K562 (cell line): Measurements from ENCODE around the gene TEX51. TPM values are rescaled to one million over a fixed set of nuclear protein-coding genes. Genes with fewer than 3 reads are reported as not detected.

Source experiments
- ATAC-seq: fragments of 200-7000 bp; cut with Tn5 transposase; 3 replicates; pipeline ENCODE4 v1.9.1; 2020; ENCODE audit warnings: moderate library complexity
- BruUV-seq: library from RNA; stranded (reverse); fragments of 400-500 nt; replicated peaks from 2 replicates; lab custom pipeline; 2021; lab: Mats Ljungman, UMichigan
- CTCF ChIA-PET: fragments of 300-600 bp; formaldehyde crosslinking; extraction: SDS; loops from one replicate; lab custom pipeline; 2021; ENCODE audit warnings: low intra/inter-chr PET ratio; lab: Yijun Ruan, JAX
- POLR2A ChIA-PET: fragments of 300-600, 350-650 bp; sonication (Branson Sonifier 250); formaldehyde crosslinking; extraction: SDS; loops from one replicate; lab custom pipeline; 2021; ENCODE audit warnings: antibody characterized with exemption, inconsistent platforms; lab: Yijun Ruan, JAX
- DNase-seq, 4 experiments: peaks; one replicate each; pipeline versions ENCODE4 v3.0.0 to v3.0.0-alpha.2; 2011 to 2018; ENCODE audit warnings: low spot score in 3 of 4, mixed read lengths in 3 of 4; ENCODE audit errors: extremely low read depth in 1 of 4
- FAIRE-seq: peaks from 2 replicates; lab custom pipeline; 2011; peaks lifted over from hg19 to GRCh38; lab: Jason Lieb, UNC
- H2AFZ ChIP-seq: 2 replicates; pipeline ENCODE4 v1.6.0; 2011; ENCODE audit warnings: low read depth, low read length, control low read depth, inconsistent platforms
- H3K27ac ChIP-seq: fragments of 200-600 bp; 3 replicates; pipeline ENCODE4 v1.8.0; 2011; ENCODE audit warnings: low read depth, mild to moderate bottlenecking, control low read depth, inconsistent platforms, low read length, moderate library complexity, mixed read lengths; ENCODE audit errors: extremely low read depth
- H3K27me3 ChIP-seq, 2 experiments: fragments of 300-600 bp in 1 of 2; 2 replicates in 1 of 2; 3 replicates in 1 of 2; pipeline versions ENCODE4 v1.6.0 to v1.8.0; 2011; ENCODE audit warnings: inconsistent platforms in 2 of 2, low read length in 2 of 2, mild to moderate bottlenecking in 1 of 2, mixed read lengths in 1 of 2, moderate library complexity in 1 of 2; ENCODE audit not compliant: control insufficient read depth in 2 of 2, insufficient read depth in 2 of 2
- H3K36me3 ChIP-seq: fragments of 300-600 bp; 3 replicates; pipeline ENCODE4 v1.8.0; 2011; ENCODE audit warnings: mild to moderate bottlenecking, low read length, inconsistent platforms; ENCODE audit not compliant: control insufficient read depth, insufficient read depth
- H3K4me1 ChIP-seq, 2 experiments: fragments of 200-600 bp in 1 of 2; replicated peaks in 1 of 2; 2 replicates in 1 of 2; 3 replicates in 1 of 2; pipeline versions ENCODE4 v1.5.1 to v1.8.0; 2011; ENCODE audit warnings: inconsistent platforms in 2 of 2, low read length in 2 of 2, mild to moderate bottlenecking in 1 of 2, mixed read lengths in 1 of 2, moderate library complexity in 1 of 2; ENCODE audit not compliant: control insufficient read depth in 2 of 2, insufficient read depth in 2 of 2
- H3K4me2 ChIP-seq: 2 replicates; pipeline ENCODE4 v1.6.1; 2011; ENCODE audit warnings: low read length, control low read depth, inconsistent platforms, mixed read lengths; ENCODE audit not compliant: insufficient read depth
- H3K4me3 ChIP-seq: fragments of 200-600 bp; sonication (generic), shearing (Covaris generic); 2 replicates; pipeline ENCODE4 v1.5.1; 2016; ENCODE audit warnings: control low read depth, inconsistent platforms
- H3K79me2 ChIP-seq: fragments of 200-600 bp; 3 replicates; pipeline ENCODE4 v1.8.0; 2011; ENCODE audit warnings: low read length, inconsistent platforms; ENCODE audit not compliant: control insufficient read depth, insufficient read depth
- H3K9ac ChIP-seq, 2 experiments: 2 replicates each; pipeline versions ENCODE4 v1.6.0 to v1.6.1; 2011; ENCODE audit warnings: low read depth in 2 of 2, low read length in 2 of 2, control low read depth in 1 of 2, inconsistent platforms in 1 of 2, mild to moderate bottlenecking in 1 of 2, mixed read lengths in 1 of 2; ENCODE audit not compliant: insufficient read depth in 1 of 2
- H3K9me1 ChIP-seq: one replicate; pipeline ENCODE4 v1.6.0; 2011; ENCODE audit warnings: inconsistent platforms, mild to moderate bottlenecking, low read length, moderate library complexity; ENCODE audit not compliant: control insufficient read depth, insufficient read depth
- H3K9me3 ChIP-seq: replicated peaks from 2 replicates; pipeline ENCODE4 v1.5.1; 2011; ENCODE audit warnings: low read depth, low read length, inconsistent platforms; ENCODE audit not compliant: control insufficient read depth, insufficient read depth
- H4K20me1 ChIP-seq: replicated peaks from 2 replicates; pipeline ENCODE4 v1.6.1; 2011; ENCODE audit warnings: low read length, inconsistent platforms, mixed read lengths; ENCODE audit not compliant: control insufficient read depth, insufficient read depth
- CAMTA2 ChIP-seq: fragments of 250-450 bp; sonication (Bioruptor Pico); conservative IDR thresholded peaks from 2 replicates; pipeline ENCODE4 v1.5.1; 2022
- CHD1 ChIP-seq: fragments of 200-600 bp; sonication (generic); IDR thresholded peaks from one replicate; pipeline ENCODE4 v1.6.1; 2012; ENCODE audit warnings: mild to moderate bottlenecking, moderate library complexity, low read length, inconsistent platforms
- CREB1 ChIP-seq, 2 experiments: sonication (generic) in 1 of 2; formaldehyde crosslinking in 1 of 2; IDR thresholded peaks; 2 replicates each; pipeline versions ENCODE4 v1.6.1 to v1.8.0; 2012 to 2022; ENCODE audit warnings: inconsistent platforms in 1 of 2, mild to moderate bottlenecking in 1 of 2, missing genetic modification reagents in 1 of 2, moderate library complexity in 1 of 2
- GTF2A2 ChIP-seq: IDR thresholded peaks from 2 replicates; pipeline ENCODE4 v1.6.1; 2016; ENCODE audit warnings: mild to moderate bottlenecking, missing genetic modification characterization, missing compliant biosample characterization
- JUN ChIP-seq, 2 experiments: sonication (generic) in 1 of 2; formaldehyde crosslinking in 1 of 2; IDR thresholded peaks; 2 replicates each; pipeline versions ENCODE4 v1.6.1 to v1.8.0; 2012 to 2022; ENCODE audit warnings: borderline replicate concordance in 2 of 2, mild to moderate bottlenecking in 2 of 2, improper control_type of control experiment in 1 of 2, low read depth in 1 of 2, low read length in 1 of 2, missing genetic modification reagents in 1 of 2
- POLR2AphosphoS5 ChIP-seq: IDR thresholded peaks from 2 replicates; pipeline ENCODE4 v1.6.1; 2011; ENCODE audit warnings: mild to moderate bottlenecking, low read depth, low read length, moderate library complexity; ENCODE audit not compliant: control insufficient read depth, insufficient read depth
- RCOR1 ChIP-seq, 2 experiments: IDR thresholded peaks; 2 replicates each; pipeline ENCODE4 v1.6.1; 2012; ENCODE audit warnings: low read depth in 2 of 2, low read length in 2 of 2, borderline replicate concordance in 1 of 2, improper control_type of control experiment in 1 of 2
- ZEB2 ChIP-seq: fragments of 450-650 bp; IDR thresholded peaks from 2 replicates; pipeline ENCODE4 v1.6.1; 2016
- ZNF263 ChIP-seq: sonication (generic); formaldehyde crosslinking; IDR thresholded peaks from 2 replicates; pipeline ENCODE4 v1.8.0; 2022; ENCODE audit warnings: mild to moderate bottlenecking, missing genetic modification reagents, borderline replicate concordance
- ZNF3 ChIP-seq: fragments of 250-450 bp; sonication (Bioruptor Pico); IDR thresholded peaks from 2 replicates; pipeline ENCODE4 v1.5.0; 2021; ENCODE audit warnings: mild to moderate bottlenecking, moderate library complexity
- ZNF324 ChIP-seq: fragments of 250-450 bp; sonication (Bioruptor Pico); IDR thresholded peaks from 2 replicates; pipeline ENCODE4 v1.4.0; 2020; ENCODE audit warnings: mild to moderate bottlenecking
- whole genome bisulfite sequencing: fragments of 100-300 bp; shearing (Covaris generic); methylation state at CpG from one replicate; pipeline ENCODE4 v1.1.6; 2016; ENCODE audit warnings: low coverage, mixed read lengths; ENCODE audit not compliant: insufficient coverage; ENCODE audit errors: missing lambda C conversion rate; 5-methylcytosine and 5-hydroxymethylcytosine counted together
- in situ Hi-C: fragments of 300-500 bp; cut with MboI; formaldehyde crosslinking; loops from 4 replicates; pipeline ENCODE4 v1.15.0; 2018; ENCODE audit warnings: inconsistent platforms, mixed read lengths
- intact Hi-C: fragments of 100-400 bp; cut with micrococcal nuclease; formaldehyde crosslinking; loops from 2 replicates; pipeline ENCODE4 v1.14.2; 2022
- polyA plus RNA-seq, 8 experiments: library from polyadenylated mRNA; depleted of rRNA in 4 of 8; stranded (reverse) in 5 of 8; unstranded in 3 of 8; fragments of >200 nt; fragmentation: Nextera tagmentation in 2 of 8; fragmentation: Illumina TruSeq in 1 of 8; extraction: Ambion mirVana in 2 of 8; extraction: Trizol in 1 of 8; gene quantifications; 2 replicates each; pipeline versions ENCODE4 v1.2.1 to v1.2.3, GENCODE V29; 2011 to 2014; ENCODE audit warnings: inconsistent platforms in 1 of 8, missing spikeins in 1 of 8
- total RNA-seq, 7 experiments: library from RNA; depleted of rRNA in 6 of 7; stranded (reverse); fragments of >200 nt in 6 of 7; fragmentation: Illumina TruSeq in 2 of 7; extraction: Trizol in 2 of 7; gene quantifications; 2 replicates each; pipeline versions ENCODE4 v1.2.1 to v1.2.3, GENCODE V29; 2011 to 2021; ENCODE audit warnings: low replicate concordance in 1 of 7
- TF ChIP-seq, protein P1 (sequence below): sonication (generic); formaldehyde crosslinking; IDR thresholded peaks from 2 replicates; pipeline ENCODE4 v1.8.1; 2023; ENCODE audit warnings: mild to moderate bottlenecking, missing genetic modification reagents

Gene TEX51
- total and polyA plus RNA-seq, 9 of the 15 experiments (the other 6 are each of a cell fraction or from before 2014, with no cell fraction given) = not detected

DNA sequence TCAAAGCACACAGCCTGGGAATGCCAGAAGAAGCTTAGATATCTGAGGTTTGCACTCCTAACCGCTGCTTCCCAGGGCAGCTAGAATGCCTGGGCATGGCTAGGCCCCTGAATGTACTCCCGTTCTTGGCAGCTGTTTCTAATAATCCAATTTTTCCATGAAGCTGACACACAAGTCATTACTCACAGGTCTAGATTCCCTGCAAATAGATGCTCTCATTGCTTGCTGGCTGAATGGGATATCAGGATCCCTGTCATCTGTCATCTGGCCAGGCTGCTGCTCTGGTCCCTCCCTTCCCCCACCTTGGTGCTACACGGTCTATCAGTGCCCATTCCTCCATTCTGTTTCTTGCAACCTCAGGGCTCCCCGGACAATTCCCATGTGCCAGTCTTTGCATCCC is 40.7 kb upstream of the TEX51 start:
- 0% methylated on average over 4 of the region's 4 CpGs for WGBS
- in situ Hi-C loops = no loop called here
- no peak overlapping the region for H3K4me2 ChIP-seq
- H3K9me3 ChIP-seq = no peaks in the 10 kb centered on the region
- H3K36me3 ChIP-seq = no peaks in the 10 kb centered on the region
- no peaks in the 10 kb centered on the region for H3K9me1 ChIP-seq
- no peak for FAIRE-seq
- ChIA-PET POLR2A (no interaction called here), CTCF (no interaction called here)
- no peak overlapping the region for H3K9ac ChIP-seq
- no TSS peak for BruUV-seq
- H3K4me1 ChIP-seq = no peaks in the 10 kb centered on the region
- no peaks in the 10 kb centered on the region for H3K79me2 ChIP-seq
- DNase-seq = no peak
- peaks cover 0 to 2% of the 10 kb centered on the region in 2 experiments; a peak in 1 of 5 replicates for H3K27me3 ChIP-seq
- no peak for ATAC-seq
- TF ChIP-seq ZNF324 (no peak), ZNF3 (CRISPR knock-in tag) (no peak), CHD1 (no peak), POLR2AphosphoS5 (no peak), JUN (IDR thresholded peaks at IDR 0.05; ENCODE audit: borderline replicate concordance, low read depth, low read length) (no peak), JUN (CRISPR knock-in tag; IDR thresholded peaks at IDR 0.05; ENCODE audit: borderline replicate concordance) (no peak)
- H2AFZ ChIP-seq = no peak overlapping the region
- H3K27ac ChIP-seq = no peak overlapping the region
- intact Hi-C loops = no loop called here
- no peaks in the 10 kb centered on the region for H4K20me1 ChIP-seq
- no peak overlapping the region for H3K4me3 ChIP-seq

DNA sequence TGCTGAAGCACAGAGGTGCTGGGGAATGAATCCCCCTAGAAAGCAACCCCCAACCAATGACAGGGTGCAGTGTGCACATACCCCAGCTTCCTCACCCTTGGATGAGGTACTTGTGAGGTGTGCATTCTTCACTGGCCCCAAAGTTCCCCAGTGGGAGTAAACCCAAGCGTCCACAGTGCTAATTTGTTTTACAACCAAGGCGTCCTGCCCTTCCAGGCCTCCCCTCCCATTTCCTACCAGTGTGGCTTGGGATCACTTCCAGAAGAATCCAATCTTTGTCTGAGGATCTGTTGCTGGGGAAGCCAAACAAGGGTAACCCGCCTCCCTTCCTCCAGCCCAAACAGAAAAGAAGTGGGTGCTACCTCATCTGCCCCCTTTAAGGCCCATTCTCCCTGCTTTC is 40.3 kb upstream of the TEX51 start:
- no peak for DNase-seq
- POLR2A ChIA-PET = no interaction called here
- H3K9me1 ChIP-seq = no peaks in the 10 kb centered on the region
- peaks cover 0 to under 1% of the 10 kb centered on the region in 2 experiments; a peak in 1 of 5 replicates for H3K27me3 ChIP-seq
- intact Hi-C loops = no loop called here
- FAIRE-seq = no peak
- CTCF ChIA-PET = no interaction called here
- BruUV-seq = no TSS peak
- 0% methylated on average over 3 of the region's 3 CpGs for WGBS
- no peak overlapping the region for H3K9ac ChIP-seq
- no peak overlapping the region for H3K4me2 ChIP-seq
- H3K36me3 ChIP-seq = no peaks in the 10 kb centered on the region
- no peak overlapping the region for H3K4me3 ChIP-seq
- H3K27ac ChIP-seq = no peak overlapping the region
- H3K9me3 ChIP-seq = no peaks in the 10 kb centered on the region
- no peak overlapping the region for H2AFZ ChIP-seq
- in situ Hi-C loops = no loop called here
- H3K79me2 ChIP-seq = no peaks in the 10 kb centered on the region
- ATAC-seq = no peak
- H4K20me1 ChIP-seq = no peaks in the 10 kb centered on the region
- no peaks in the 10 kb centered on the region for H3K4me1 ChIP-seq
- no peak for TF ChIP-seq CREB1 (IDR thresholded peaks at IDR 0.05)
- TF ChIP-seq CREB1 (CRISPR knock-in tag; IDR thresholded peaks at IDR 0.05) = no peak
- TF ChIP-seq, protein P1, sequence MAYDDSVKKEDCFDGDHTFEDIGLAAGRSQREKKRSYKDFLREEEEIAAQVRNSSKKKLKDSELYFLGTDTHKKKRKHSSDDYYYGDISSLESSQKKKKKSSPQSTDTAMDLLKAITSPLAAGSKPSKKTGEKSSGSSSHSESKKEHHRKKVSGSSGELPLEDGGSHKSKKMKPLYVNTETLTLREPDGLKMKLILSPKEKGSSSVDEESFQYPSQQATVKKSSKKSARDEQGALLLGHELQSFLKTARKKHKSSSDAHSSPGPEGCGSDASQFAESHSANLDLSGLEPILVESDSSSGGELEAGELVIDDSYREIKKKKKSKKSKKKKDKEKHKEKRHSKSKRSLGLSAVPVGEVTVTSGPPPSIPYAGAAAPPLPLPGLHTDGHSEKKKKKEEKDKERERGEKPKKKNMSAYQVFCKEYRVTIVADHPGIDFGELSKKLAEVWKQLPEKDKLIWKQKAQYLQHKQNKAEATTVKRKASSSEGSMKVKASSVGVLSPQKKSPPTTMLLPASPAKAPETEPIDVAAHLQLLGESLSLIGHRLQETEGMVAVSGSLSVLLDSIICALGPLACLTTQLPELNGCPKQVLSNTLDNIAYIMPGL = no peak
- TF ChIP-seq ZEB2 = no peak
- no peak for TF ChIP-seq ZNF263 (CRISPR knock-in tag)
- no peak for TF ChIP-seq CAMTA2
- no peak for TF ChIP-seq GTF2A2 (tag)
- TF ChIP-seq RCOR1 (IDR thresholded peaks at IDR 0.05; ENCODE audit: borderline replicate concordance in 1 of 2, low read depth in 2 of 2, low read length in 2 of 2) = no peak
